ENCODE results near the gene SESTD1. TPM values are rescaled to one million over a fixed set of nuclear protein-coding genes. Genes with fewer than 3 reads are reported as not detected.
"Not testable (repeated sequence)": the region's sequence is repeated elsewhere in the genome, so short reads cannot be mapped to it uniquely, and the experiment has no call there.

Gene SESTD1
- total and polyA plus RNA-seq, 4 donors = 39.2 to 159 (median 104) TPM

DNA sequence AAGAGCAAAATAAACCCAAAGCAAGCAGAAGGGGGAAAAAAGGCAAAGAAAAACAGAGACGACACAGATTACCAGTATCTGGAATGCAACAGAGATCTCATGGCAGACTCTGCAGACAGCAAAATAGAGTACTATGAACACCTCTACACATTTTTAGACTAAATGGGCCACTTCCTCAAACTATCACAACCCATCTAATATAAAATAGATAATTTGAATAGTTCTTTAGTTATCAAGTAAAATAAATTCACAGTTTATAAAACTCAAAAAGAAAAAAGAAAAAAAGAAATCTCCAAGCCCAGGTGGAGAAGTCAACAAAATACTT, 16.6 kb downstream of the SESTD1 start:
- Histone ChIP-seq H3K27me3 (ENCODE audit: control insufficient read depth in 1 of 2, insufficient read depth in 2 of 2, low read length in 1 of 2) (no peaks in the 10 kb centered on the region), H3K27ac (ENCODE audit: low read depth in 1 of 2, low read length in 2 of 2) (no peak overlapping the region), H3K9me3 (ENCODE audit: control insufficient read depth, low read length) (no peaks in the 10 kb centered on the region), H3K36me3 (ENCODE audit: control insufficient read depth in 1 of 2, insufficient read depth in 2 of 2, low read length in 1 of 2) (no peaks in the 10 kb centered on the region), H3K4me3 (ENCODE audit: low read length in 2 of 2) (no peak overlapping the region), H3K4me1 (ENCODE audit: control insufficient read depth in 1 of 2, insufficient read depth in 2 of 2, low read length in 2 of 2) (peaks cover 2 to 6% of the 10 kb centered on the region in 2 donors)
- DNase-seq (no peak), ATAC-seq (ENCODE audit: low FRiP score) (no peak)
- 15 to 25% methylated on average over 1 of the region's 1 CpG for WGBS, 2 donors
- intact Hi-C loops (cut with DNase I) = no loop called here

DNA sequence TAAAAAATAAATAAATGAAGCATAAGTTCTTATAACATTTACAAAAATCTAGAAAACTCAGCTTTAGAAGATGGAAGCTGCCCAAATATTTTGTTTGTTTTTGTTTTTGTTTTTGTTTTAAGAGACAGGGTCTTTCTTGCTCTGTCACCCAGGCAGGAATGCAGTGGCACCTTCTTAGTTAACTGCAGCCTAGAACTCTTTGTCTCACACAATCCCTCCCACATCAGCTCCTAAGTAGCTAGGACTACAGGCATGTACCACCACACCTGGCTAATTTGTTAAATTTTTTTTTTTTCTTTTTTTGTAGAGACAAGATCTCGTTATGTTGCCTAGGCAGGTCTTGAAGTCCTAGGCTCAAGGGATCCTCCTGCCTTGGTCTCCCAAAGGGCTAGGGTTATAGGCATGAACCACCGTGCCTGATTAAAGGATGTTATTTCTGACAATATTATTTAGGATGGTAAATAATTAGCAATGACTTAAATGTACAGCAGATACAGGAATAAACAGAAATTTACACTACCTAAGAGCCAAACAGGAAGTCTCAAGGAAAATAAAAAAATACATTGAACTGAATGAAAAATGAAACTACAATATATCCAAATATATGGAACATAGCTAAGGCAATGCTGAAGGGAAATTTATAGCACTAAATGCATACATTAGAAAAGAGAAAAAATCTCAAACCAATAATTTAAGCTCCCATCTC, 17.2 kb downstream of the SESTD1 start:
- Histone ChIP-seq H3K27ac (ENCODE audit: low read depth in 1 of 2, low read length in 2 of 2) (no peak overlapping the region), H3K9me3 (ENCODE audit: control insufficient read depth, low read length) (no peaks in the 10 kb centered on the region), H3K27me3 (ENCODE audit: control insufficient read depth in 1 of 2, insufficient read depth in 2 of 2, low read length in 1 of 2) (no peaks in the 10 kb centered on the region), H3K4me1 (ENCODE audit: control insufficient read depth in 1 of 2, insufficient read depth in 2 of 2, low read length in 2 of 2) (peaks cover 2% of the 10 kb centered on the region in 2 donors), H3K36me3 (ENCODE audit: control insufficient read depth in 1 of 2, insufficient read depth in 2 of 2, low read length in 1 of 2) (no peaks in the 10 kb centered on the region), H3K4me3 (ENCODE audit: low read length in 2 of 2) (no peak overlapping the region)
- intact Hi-C loops (cut with DNase I) = no loop called here
- WGBS, 2 donors = 91 to 96% methylated on average over 2 of the region's 2 CpGs
- DNase-seq = no peak
- ATAC-seq (ENCODE audit: low FRiP score) = no peak

- 88 to 97% methylated on average over 10 of the region's 10 CpGs for WGBS, 2 donors
- H3K27me3 ChIP-seq (ENCODE audit: control insufficient read depth in 1 of 2, insufficient read depth in 2 of 2, low read length in 1 of 2); H3K4me3 ChIP-seq (ENCODE audit: low read length in 2 of 2); H3K27ac ChIP-seq (ENCODE audit: low read depth in 1 of 2, low read length in 2 of 2); intact Hi-C loops (cut with DNase I); ATAC-seq (ENCODE audit: low FRiP score); H3K4me1 ChIP-seq (ENCODE audit: control insufficient read depth in 1 of 2, insufficient read depth in 2 of 2, low read length in 2 of 2); H3K36me3 ChIP-seq (ENCODE audit: control insufficient read depth in 1 of 2, insufficient read depth in 2 of 2, low read length in 1 of 2); DNase-seq; H3K9me3 ChIP-seq (ENCODE audit: control insufficient read depth, low read length): not testable (repeated sequence)
Observed at GRCh38 chr2:179245843-179246242, 18.8 kb downstream of the SESTD1 start.

DNA sequence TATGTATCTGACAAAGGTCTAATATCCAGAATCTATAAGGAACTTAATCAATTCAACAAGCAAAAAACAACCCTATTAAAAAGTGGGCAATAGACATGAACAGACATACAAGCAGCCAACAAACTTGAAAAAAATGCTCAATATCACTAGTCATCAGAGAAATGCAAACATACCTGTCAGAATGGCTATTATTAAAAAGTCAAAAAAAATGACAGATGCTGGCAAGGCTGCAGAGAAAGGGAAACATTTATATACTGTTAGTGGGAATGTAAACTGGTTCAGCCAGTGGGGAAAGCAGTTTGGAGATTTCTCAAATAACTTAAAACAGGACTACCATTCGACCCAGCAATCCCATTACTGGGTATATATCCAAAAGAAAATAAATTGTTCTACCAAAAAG, 21.6 kb downstream of the SESTD1 start:
- Histone ChIP-seq H3K4me1 (ENCODE audit: control insufficient read depth in 1 of 2, insufficient read depth in 2 of 2, low read length in 2 of 2) (peaks cover 0 to 10% of the 10 kb centered on the region in 2 donors), H3K9me3 (ENCODE audit: control insufficient read depth, low read length) (no peaks in the 10 kb centered on the region), H3K36me3 (ENCODE audit: control insufficient read depth in 1 of 2, insufficient read depth in 2 of 2, low read length in 1 of 2) (no peaks in the 10 kb centered on the region), H3K4me3 (ENCODE audit: low read length in 2 of 2) (no peak overlapping the region), H3K27me3 (ENCODE audit: control insufficient read depth in 1 of 2, insufficient read depth in 2 of 2, low read length in 1 of 2) (no peaks in the 10 kb centered on the region), H3K27ac (ENCODE audit: low read depth in 1 of 2, low read length in 2 of 2) (no peak overlapping the region)
- ATAC-seq (ENCODE audit: low FRiP score) (no peak), DNase-seq (no peak)
- intact Hi-C loops (cut with DNase I) = no loop called here
- WGBS, 2 donors = 26 to 46% methylated on average over 1 of the region's 1 CpG

- Histone ChIP-seq H3K4me1 (ENCODE audit: control insufficient read depth in 1 of 2, insufficient read depth in 2 of 2, low read length in 2 of 2) (peaks cover under 1 to 17% of the 10 kb centered on the region in 2 donors), H3K36me3 (ENCODE audit: control insufficient read depth in 1 of 2, insufficient read depth in 2 of 2, low read length in 1 of 2) (no peaks in the 10 kb centered on the region), H3K27ac (ENCODE audit: low read depth in 1 of 2, low read length in 2 of 2) (no peak overlapping the region), H3K27me3 (ENCODE audit: control insufficient read depth in 1 of 2, insufficient read depth in 2 of 2, low read length in 1 of 2) (no peaks in the 10 kb centered on the region), H3K9me3 (ENCODE audit: control insufficient read depth, low read length) (no peaks in the 10 kb centered on the region), H3K4me3 (ENCODE audit: low read length in 2 of 2) (no peak overlapping the region)
- WGBS, 2 donors = 52 to 53% methylated on average over 4 of the region's 4 CpGs
- DNase-seq (no peak), ATAC-seq (ENCODE audit: low FRiP score) (no peak)
- intact Hi-C loops (cut with DNase I) = no loop called here
Observed at GRCh38 chr2:179240481-179241451, 23.9 kb downstream of the SESTD1 start.

DNA sequence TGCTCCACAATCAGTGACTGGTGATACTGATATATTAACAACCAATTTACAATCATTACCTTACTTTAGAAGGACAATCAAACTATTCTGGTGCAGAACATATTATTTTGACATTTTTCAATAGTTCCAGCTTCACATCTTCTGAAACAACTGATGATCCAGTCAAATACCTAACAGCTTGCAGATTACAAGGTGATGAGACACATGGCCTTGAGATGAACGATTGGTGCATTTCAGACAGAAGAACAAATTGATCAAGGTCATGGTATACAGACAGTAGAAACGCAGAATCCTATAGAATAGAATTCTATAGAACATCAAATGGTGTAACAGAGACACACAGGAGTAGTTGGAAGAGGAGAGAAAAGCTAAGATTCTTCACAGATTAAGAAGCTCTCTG, 24.8 kb downstream of the SESTD1 start:
- WGBS, 2 donors = 71 to 78% methylated on average over 2 of the region's 2 CpGs
- intact Hi-C loops (cut with DNase I) = no loop called here
- DNase-seq (no peak), ATAC-seq (ENCODE audit: low FRiP score) (no peak)
- Histone ChIP-seq H3K9me3 (ENCODE audit: control insufficient read depth, low read length) (no peaks in the 10 kb centered on the region), H3K27ac (ENCODE audit: low read depth in 1 of 2, low read length in 2 of 2) (no peak overlapping the region), H3K36me3 (ENCODE audit: control insufficient read depth in 1 of 2, insufficient read depth in 2 of 2, low read length in 1 of 2) (no peaks in the 10 kb centered on the region), H3K27me3 (ENCODE audit: control insufficient read depth in 1 of 2, insufficient read depth in 2 of 2, low read length in 1 of 2) (no peaks in the 10 kb centered on the region), H3K4me1 (ENCODE audit: control insufficient read depth in 1 of 2, insufficient read depth in 2 of 2, low read length in 2 of 2) (peaks cover 2 to 22% of the 10 kb centered on the region in 2 donors), H3K4me3 (ENCODE audit: low read length in 2 of 2) (peak overlapping the region in 1 of 2 donors; percentile 8)

DNA sequence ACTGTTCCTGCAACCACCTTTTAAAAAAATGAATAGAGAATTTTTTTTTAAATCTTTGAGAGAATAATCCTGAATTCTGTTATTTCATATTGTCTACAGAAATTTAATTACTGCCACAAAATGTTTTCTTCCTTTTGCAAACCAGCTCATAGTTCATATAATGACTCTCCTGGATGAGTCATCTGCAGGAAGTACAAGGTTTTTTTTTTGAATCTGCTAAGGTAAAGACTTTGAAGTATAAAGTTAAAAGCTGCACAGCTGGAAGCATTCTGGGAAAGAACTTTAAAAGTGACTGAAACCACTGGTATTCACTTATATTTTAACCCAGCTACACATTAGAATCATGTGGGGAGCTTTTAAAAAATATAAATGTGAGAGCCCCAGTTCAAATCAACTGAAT, 25.4 kb downstream of the SESTD1 start:
- no peaks in the 10 kb centered on the region for H3K9me3 ChIP-seq (ENCODE audit: control insufficient read depth, low read length)
- intact Hi-C loops (cut with DNase I) = no loop called here
- no peak overlapping the region for H3K27ac ChIP-seq (ENCODE audit: low read depth in 1 of 2, low read length in 2 of 2)
- H3K4me3 ChIP-seq (ENCODE audit: low read length in 2 of 2) = no peak overlapping the region
- H3K27me3 ChIP-seq (ENCODE audit: control insufficient read depth in 1 of 2, insufficient read depth in 2 of 2, low read length in 1 of 2) = no peaks in the 10 kb centered on the region
- peaks cover 2 to 22% of the 10 kb centered on the region in 2 donors for H3K4me1 ChIP-seq (ENCODE audit: control insufficient read depth in 1 of 2, insufficient read depth in 2 of 2, low read length in 2 of 2)
- H3K36me3 ChIP-seq (ENCODE audit: control insufficient read depth in 1 of 2, insufficient read depth in 2 of 2, low read length in 1 of 2) = no peaks in the 10 kb centered on the region
- ATAC-seq (ENCODE audit: low FRiP score) = no peak
- no peak for DNase-seq

GRCh38 chr2:179238027-179238426, 26.6 kb downstream of the SESTD1 start:
- WGBS, 2 donors = 92 to 100% methylated on average over 1 of the region's 1 CpG
- Histone ChIP-seq H3K36me3 (ENCODE audit: control insufficient read depth in 1 of 2, insufficient read depth in 2 of 2, low read length in 1 of 2) (no peaks in the 10 kb centered on the region), H3K27me3 (ENCODE audit: control insufficient read depth in 1 of 2, insufficient read depth in 2 of 2, low read length in 1 of 2) (no peaks in the 10 kb centered on the region), H3K4me3 (ENCODE audit: low read length in 2 of 2) (no peak overlapping the region), H3K9me3 (ENCODE audit: control insufficient read depth, low read length) (no peaks in the 10 kb centered on the region), H3K4me1 (ENCODE audit: control insufficient read depth in 1 of 2, insufficient read depth in 2 of 2, low read length in 2 of 2) (peaks cover 2 to 22% of the 10 kb centered on the region in 2 donors), H3K27ac (ENCODE audit: low read depth in 1 of 2, low read length in 2 of 2) (no peak overlapping the region)
- intact Hi-C loops (cut with DNase I) = no loop called here
- no peak for DNase-seq
- no peak for ATAC-seq (ENCODE audit: low FRiP score)

All from aorta (tissue), 5 donors.